GM12874 (cell line): Measurements from ENCODE around the gene HCFC1.

Source experiments
- CTCF ChIP-seq: IDR thresholded peaks from 2 replicates; pipeline ENCODE4 v1.5.1; 2011; ENCODE audit warnings: low read depth, mild to moderate bottlenecking, control low read depth, low read length, moderate library complexity; ENCODE audit not compliant: insufficient read depth

Gene HCFC1

GRCh38 chrX:153971450-153972367 is at the start of gene HCFC1:
TSS of gene HCFC1 (minus strand) at chrX:153971818. CDS start at chrX:153970840, 978 bp downstream.
- no peak for TF ChIP-seq CTCF

- no peak for TF ChIP-seq CTCF
Observed at GRCh38 chrX:154021131-154021611, 49.6 kb upstream of the HCFC1 start.

GRCh38 chrX:154020536-154021115 is 49.0 kb upstream of the HCFC1 start:
- no peak for TF ChIP-seq CTCF

GRCh38 chrX:154019633-154020528 is 48.3 kb upstream of the HCFC1 start, which contains the start of gene IRAK1:
TSS of gene IRAK1 (minus strand) at chrX:154019902. CDS start at chrX:154019812, 90 bp downstream.
- TF ChIP-seq CTCF, result no peak

GRCh38 chrX:154019061-154019621 is 47.5 kb upstream of the HCFC1 start:
- no peak for TF ChIP-seq CTCF

GRCh38 chrX:154018518-154019060 is 47.0 kb upstream of the HCFC1 start:
- TF ChIP-seq CTCF, result no peak
